CD4-positive, alpha-beta T cell treated with Interleukin-4 for 4 hours (primary cell): Measurements from ENCODE around the gene HIRA.
"Not testable (repeated sequence)": the region's sequence is repeated elsewhere in the genome, so short reads cannot be mapped to it uniquely, and the experiment has no call there.

Experiments
- DNase-seq: peaks from one replicate; pipeline ENCODE4 v3.0.0-alpha.2; 2020

Gene HIRA

DNA sequence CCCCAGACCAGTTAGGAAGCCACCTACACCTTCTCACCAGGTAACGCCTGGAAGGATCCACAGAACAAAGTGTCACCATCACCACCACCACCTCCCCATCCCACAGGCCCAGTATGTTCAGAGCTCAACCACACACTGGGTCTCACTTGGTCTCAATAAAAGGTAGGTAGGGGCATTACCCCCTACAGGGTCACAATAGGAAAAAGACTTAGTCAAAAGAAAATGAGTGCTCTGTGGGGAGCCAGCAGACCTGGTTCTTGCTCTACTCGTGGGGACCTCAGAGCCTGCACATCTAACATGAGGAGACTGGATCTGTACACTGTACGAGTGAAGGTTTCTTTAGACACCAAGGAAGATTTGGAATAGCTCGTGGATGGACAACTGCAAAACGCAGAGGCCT is 49.3 kb downstream of the HIRA start:
- DNase-seq = no peak

DNA sequence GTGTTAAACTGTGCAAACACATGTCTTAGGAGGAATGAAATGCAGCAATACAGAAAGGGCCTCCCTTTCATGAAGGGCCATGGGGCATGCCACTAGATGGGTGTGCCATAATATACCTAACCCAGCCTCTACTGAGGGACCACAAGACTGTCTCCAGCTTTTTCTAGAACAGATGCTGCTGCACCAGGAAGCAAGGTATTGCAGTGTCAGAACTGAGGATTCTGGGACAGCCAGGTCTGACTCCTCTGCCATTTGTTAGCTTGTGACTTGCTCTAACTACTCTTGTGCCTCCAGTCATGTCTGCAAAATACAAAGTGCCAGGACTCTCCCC is 53.2 kb downstream of the HIRA start:
- DNase-seq = no peak

DNA sequence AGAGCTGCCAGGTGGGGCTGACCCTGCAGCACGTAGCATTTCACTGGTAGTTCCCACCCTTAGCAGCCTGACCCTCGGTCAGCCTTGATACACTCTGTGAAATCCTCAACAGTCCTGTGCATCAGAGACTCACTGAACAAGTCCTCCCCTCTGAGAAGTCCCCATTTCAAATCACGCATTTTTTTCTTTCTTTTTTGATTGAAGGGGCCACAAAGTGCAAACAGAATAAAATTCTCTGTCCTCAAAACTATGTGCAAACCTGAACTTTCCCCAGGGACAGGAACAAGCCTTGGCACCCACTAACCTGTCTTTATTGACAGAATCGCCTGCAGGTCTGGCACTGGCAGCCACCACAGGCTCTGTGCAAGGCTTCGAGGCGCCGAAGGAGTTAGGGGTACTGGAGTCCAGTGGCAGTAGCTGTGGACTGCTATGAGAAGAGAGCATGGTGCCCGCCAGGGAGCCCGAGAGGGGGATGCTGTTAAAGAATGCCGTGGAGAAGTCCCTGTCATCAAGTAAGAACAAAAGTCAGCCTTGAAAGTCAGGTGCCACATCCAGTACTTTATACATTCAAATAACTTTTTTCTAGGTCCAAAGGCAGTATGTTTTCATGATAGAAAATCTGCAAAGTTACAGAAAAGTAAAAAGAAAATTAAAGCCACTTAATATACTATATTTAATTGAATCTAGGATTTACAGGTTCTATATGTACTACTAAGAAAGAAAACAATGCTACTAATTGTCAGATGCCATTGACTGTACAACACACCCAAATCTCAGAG is 53.8 kb downstream of the HIRA start:
- no peak for DNase-seq

GRCh38 chr22:19376971-19377370 is 54.6 kb downstream of the HIRA start:
- DNase-seq = no peak

DNA sequence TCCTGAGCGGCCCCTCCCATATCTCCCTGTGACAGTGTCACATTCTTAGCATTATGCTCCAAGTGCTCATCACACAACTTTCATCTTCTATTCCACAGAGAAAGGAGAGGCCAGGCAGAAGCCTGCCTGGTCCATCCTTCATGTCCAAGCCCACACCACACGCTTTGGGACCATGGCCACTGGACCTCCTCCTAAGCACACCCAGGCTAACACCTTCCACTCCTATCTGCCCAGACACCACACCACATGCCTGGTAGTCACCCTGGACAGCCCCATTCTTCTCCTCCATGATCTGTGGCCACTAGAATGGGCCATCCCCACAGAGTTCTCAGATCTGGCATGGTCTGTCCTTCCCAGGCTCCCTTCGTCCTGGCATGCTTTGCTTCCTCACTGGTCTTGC is 55.3 kb downstream of the HIRA start:
- DNase-seq = no peak

DNA sequence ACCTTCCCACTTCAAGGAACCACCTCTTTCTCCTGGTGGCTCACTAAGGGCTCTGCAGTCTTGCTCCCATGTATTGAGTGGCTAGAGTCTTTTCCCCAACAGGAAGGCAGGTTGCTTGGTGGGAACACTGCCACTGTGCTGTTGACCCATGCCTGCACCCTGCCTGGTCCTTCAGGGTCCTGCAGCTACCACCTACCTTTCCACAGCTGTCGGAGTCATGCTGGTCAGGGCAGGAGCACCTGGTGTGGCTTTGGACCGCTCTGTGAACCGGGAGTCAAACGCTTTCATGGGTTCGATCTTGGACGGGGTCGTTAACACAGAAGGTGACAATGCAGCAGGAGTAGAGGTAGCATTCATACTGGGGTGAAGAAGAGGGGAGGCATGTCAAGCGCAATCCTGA is 56.1 kb downstream of the HIRA start:
- no peak for DNase-seq

DNA sequence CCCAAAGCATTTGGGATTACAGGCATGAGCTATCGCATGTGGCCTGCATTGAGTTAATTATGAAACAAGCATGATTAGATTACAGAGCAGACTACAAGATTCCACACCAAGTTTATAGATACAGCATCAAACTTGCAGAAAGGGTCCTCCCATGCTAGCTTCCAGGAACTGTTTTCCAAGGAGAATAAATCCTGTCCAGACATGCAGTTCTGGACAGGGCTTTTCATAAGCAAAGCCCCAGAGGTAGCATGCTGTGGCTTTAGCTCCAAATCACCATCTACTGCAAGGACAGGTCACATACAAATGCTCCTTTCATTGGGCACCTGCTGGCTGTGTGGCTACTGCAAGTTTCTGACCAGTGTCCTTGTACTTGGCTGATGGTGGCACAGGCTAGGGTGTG is 57.1 kb downstream of the HIRA start:
- no peak for DNase-seq

DNA sequence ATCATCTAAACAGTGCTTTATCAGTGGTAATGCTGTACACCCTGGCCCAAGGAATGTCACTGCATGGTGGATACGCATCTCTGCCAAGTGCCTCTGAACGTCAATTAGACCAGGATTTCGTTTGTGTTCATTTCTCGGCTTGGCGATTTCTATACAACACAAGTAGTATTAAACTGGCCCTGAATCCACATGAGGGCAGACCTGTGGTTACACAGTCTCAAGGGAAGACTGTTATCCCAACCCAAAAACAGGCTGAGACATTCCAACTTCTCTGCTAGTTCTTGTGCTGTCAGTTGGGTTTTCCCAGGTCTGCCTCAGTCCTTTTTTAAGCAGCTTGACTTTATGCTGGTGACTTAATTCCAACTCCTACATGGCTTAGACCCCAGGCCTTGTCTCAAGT is 58.1 kb downstream of the HIRA start:
- no peak for DNase-seq

DNA sequence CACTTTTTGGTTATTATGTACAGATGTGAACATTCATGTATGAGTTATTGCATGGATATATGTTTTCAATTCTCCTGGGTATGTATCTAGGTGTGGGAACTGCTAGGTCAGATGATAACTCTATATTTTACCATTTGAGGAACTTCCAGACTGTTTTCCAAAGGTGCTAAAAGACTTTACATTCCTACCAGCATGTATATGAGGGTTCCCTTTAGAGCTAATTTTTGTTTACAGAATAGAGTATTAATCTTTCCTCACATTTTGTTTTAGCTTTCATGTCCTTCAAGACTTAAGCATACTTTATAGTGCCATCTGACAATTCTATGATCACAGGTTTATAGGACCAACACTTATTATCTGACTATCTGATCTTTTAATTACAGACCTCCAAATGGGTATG is 59.6 kb downstream of the HIRA start:
- no peak for DNase-seq

DNA sequence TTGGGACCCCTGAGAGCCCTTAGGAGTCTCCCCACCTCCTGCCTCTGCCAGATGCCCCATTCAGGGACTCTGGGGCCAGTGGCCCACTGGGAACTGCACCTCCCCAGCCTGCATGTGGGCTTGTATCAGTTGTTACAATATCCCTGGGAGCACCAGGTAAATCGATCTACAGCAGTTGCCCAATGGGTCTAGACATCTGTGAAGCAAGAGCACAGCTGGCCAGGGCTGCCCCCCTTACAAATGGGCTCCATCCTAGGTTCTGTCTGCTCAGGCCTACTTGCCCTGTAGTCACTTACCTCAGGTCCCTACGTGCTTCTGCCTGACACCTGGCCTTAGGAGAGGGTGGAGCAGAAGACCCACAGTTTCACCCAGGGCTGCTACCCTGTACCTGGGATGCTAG is 62.7 kb downstream of the HIRA start:
- DNase-seq = no peak

DNA sequence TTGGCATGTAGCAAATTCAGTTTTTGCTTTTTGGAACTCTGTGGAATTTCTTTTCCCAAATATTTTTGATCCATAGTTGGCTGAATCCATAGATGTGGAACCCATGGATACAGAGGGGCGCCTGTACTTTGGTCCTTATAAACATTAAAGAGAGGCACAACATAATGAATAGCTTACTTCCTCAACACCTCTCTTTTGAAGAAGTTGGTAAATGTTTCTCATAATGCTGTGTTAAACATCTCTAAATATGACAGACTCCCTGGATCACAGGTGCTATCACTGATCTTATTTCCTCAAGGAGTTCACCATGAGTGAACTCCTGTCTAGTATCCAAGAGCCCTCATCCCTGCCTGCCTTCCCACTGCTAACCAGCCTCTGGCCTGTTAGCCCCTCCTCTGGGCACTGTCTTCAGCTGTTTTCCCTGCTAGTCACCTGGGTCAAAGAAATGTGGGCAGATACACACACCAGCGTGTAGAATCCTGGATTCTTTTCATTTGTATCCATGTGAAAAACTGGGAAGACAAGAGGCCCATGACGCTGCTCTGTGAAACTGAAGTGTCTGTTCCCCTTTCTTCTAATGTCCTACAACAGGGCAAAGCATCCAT is 63.7 kb downstream of the HIRA start:
- DNase-seq = no peak

- DNase-seq = not testable (repeated sequence)
Observed at GRCh38 chr22:19363541-19363940, 68.0 kb downstream of the HIRA start.

DNA sequence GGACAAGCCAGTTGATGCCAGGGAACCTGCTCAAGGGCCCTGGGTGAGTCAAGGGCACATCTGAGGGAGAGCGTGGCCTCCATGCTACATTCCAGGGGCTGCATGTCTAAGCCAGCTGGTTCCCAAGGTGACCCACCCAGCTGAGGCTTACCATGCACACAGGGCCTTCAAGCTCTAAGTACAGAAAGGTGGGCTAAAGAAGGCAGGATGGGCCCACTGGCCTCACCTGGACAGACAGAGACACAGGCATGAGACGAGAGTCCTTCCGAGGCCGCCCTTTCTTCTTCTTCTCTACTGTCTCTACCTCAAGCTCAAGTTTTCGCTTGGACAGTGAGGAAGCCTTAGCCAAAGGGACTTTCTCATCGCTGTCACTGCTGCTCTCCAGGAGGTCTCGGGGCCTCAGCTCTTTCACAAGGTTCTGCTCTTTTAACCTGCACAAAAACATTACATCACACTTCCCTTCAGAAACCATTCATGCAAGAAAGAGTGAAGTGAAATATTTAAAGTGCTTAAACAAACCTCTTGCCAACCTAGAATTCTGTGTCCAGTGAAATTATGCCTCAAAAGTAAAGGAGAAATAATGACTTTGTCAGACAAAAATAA is 69.9 kb downstream of the HIRA start:
- DNase-seq = no peak

- DNase-seq = no peak
Observed at GRCh38 chr22:19360862-19361261, 70.7 kb downstream of the HIRA start.

DNA sequence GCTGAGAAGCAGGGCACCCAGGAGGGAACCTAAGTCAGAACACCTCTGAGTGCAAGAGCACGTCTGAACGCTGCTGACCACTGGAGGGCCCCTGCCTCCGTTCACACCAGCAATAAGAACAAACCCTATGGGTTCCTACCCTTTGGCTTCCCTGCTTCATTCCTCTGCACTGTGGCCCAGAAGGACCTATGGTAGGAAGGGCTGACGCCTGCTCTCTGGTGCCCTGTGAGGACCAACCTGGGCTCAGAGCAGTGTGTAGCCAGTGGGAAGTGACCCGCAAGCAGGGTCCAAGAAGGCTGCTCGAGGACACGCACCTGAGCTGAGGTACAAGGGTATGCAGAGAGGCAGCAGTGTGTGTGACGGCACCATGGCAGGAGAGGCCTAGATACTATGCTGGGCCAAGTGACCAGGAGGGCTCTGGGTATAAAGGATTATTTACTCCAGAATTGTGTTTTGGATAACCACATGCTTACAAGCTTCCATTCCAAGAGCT is 71.2 kb downstream of the HIRA start:
- DNase-seq = no peak

DNA sequence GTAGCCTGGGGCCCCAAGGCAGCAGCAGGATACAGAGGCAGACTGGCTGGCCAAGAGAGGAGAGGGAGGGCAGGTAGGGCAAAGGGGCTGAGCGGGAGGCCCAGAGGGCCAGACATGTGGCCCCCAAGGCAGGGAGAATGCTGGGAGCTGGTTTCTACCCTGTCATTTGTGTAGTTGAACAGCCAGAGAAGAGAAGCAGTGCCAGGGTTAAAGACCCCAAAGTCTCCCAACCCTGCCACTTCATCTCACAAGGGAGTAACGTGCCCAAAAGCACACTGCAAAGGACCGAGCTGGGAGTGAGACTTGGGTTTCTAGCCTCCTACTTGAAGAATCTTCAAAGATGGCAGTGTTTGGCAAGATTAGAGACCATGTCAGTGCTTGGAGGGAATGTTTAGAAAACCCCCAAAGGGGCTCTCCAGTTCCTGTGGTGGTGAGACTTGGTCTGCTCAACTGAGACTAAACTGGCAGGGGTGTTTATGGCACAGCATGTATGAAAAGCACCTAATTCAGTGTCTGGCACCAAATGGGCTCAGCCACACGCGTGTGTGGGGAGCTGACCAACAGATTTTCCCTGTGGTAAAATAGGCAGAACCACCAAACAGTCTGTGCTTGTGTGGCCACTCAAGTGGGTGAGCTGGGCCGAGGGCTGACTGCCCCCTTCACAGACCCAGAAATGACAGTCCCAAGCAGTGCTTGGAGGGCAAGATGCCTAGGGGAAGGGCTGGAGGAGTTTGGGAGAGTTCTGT is 71.8 kb downstream of the HIRA start:
- DNase-seq = no peak

GRCh38 chr22:19358703-19359553 is 72.6 kb downstream of the HIRA start:
- DNase-seq = no peak

- DNase-seq = no peak
Observed at GRCh38 chr22:19358195-19358594, 73.3 kb downstream of the HIRA start.

GRCh38 chr22:19357270-19358105 is 74.0 kb downstream of the HIRA start:
- DNase-seq = no peak

DNA sequence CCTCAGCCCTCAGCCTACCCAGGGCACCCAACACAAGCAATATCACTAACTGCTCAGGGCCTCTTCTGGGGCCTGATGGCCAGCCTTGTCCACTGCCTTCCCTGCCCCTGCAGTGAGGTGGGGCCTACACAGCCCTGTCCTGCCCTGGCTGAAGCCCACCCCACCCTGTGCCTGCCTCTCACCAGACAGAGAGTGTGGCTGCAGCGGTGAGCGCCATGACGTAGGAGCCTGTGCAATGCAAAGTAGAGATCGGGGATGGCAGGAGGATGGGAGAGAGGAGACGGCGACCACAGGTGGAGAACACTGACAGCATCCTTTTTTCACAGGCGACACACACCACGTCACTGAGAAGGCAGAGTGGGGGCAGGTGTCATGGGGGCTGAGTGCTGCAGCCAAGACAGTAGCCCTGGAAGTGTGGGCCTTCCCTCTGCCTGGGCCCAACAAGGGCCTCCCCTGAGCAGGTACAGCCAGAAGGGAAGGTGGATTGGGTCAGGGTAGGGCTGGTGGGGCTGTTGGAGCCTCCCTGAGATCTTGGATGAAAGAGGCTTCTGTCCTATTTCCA is 74.7 kb downstream of the HIRA start:
- DNase-seq = no peak

DNA sequence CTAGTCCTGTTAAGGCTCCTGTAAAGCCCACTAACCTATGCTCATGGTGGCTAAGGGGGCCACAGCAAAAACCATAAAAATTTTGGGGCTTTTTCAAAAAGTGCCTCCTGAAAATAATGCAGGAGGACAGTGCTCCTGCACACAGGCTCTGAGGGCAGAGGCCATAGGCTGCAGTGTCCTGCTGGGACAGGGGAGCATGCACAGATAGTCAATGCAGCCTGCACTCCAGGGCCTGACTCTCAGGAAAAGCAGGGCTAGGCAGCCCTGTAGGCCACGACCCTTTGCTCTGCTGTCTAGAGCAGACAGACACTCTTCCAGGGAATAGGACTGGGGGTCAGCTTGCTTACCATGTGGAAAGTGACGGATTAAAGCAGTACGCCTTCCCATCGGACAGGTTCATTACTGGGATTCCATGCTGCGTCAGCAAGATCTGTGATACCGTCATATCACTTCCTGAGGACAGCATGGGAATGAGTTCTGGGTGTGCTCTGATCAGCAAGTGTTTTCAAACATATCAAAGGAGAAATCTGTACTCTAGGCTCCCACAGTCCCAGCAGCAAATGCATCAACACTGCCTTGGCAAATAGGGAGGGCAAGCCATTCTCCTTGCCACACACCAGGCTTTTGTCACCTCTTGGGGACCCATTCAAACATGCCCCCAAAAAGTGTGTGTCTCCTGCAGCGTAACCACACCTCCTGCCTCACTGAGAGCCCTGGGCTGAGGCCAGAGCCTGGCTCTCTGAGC is 75.9 kb downstream of the HIRA start:
- DNase-seq = no peak
